OCI-LY7 (cell line): ENCODE results near the gene TIGAR. TPM values are rescaled to one million over a fixed set of nuclear protein-coding genes. Genes with fewer than 3 reads are reported as not detected.

ENCODE experiments used
- BruUV-seq: library from RNA; stranded (reverse); fragments of 400-500 nt; replicated peaks from 2 replicates; lab custom pipeline; 2021; lab: Mats Ljungman, UMichigan
- CTCF ChIA-PET: fragments of 300-600 bp; sonication (Branson Sonifier 250); formaldehyde crosslinking; loops from one replicate; lab custom pipeline; 2022; ENCODE audit warnings: antibody characterized with exemption; ENCODE audit not compliant: unreplicated experiment; lab: Charles Lee
- POLR2A ChIA-PET: fragments of 300-600 bp; sonication (Branson Sonifier 250); formaldehyde crosslinking; loops from one replicate; lab custom pipeline; 2022; ENCODE audit warnings: antibody characterized with exemption; lab: Charles Lee
- DNase-seq: peaks from one replicate; pipeline ENCODE4 v3.0.0-alpha.2; 2015; ENCODE audit warnings: low spot score
- H2AFZ ChIP-seq: fragments of 200-600 bp; sonication (generic), shearing (Covaris generic); 2 replicates; pipeline ENCODE4 v1.6.1; 2014; ENCODE audit warnings: mild to moderate bottlenecking, antibody characterized with exemption, low read length, moderate library complexity
- H3K27ac ChIP-seq: fragments of 200-600 bp; sonication (generic); 2 replicates; pipeline ENCODE4 v1.5.1; 2014; ENCODE audit warnings: mixed run types, low read depth, mild to moderate bottlenecking, moderate library complexity, low read length, inconsistent platforms; ENCODE audit not compliant: poor library complexity, severe bottlenecking
- H3K36me3 ChIP-seq: fragments of 200-600 bp; sonication (generic); 2 replicates; pipeline ENCODE4 v1.6.1; 2014; ENCODE audit warnings: mild to moderate bottlenecking, antibody characterized with exemption, low read length, moderate library complexity, mixed read lengths; ENCODE audit not compliant: insufficient read depth
- H3K4me1 ChIP-seq: fragments of 200-600 bp; sonication (generic); 2 replicates; pipeline ENCODE4 v1.5.1; 2014; ENCODE audit warnings: mild to moderate bottlenecking, low read length; ENCODE audit not compliant: insufficient read depth, poor library complexity, severe bottlenecking
- H3K4me2 ChIP-seq: fragments of 200-600 bp; sonication (generic); 2 replicates; pipeline ENCODE4 v1.6.1; 2014; ENCODE audit warnings: mild to moderate bottlenecking, low read length
- H3K4me3 ChIP-seq: fragments of 200-600 bp; sonication (generic); 2 replicates; pipeline ENCODE4 v1.5.1; 2014; ENCODE audit warnings: mild to moderate bottlenecking, low read depth, low read length; ENCODE audit not compliant: poor library complexity, severe bottlenecking
- H3K79me2 ChIP-seq: fragments of 200-600 bp; sonication (generic); 2 replicates; pipeline ENCODE4 v1.6.1; 2016; ENCODE audit warnings: low read depth, mild to moderate bottlenecking, low read length, moderate library complexity, mixed read lengths; ENCODE audit not compliant: insufficient read depth
- H3K9me2 ChIP-seq: fragments of 200-600 bp; sonication (generic); 2 replicates; pipeline ENCODE4 v1.6.1; 2016; ENCODE audit warnings: mild to moderate bottlenecking, low read length, mixed read lengths; ENCODE audit not compliant: insufficient read depth
- H3K9me3 ChIP-seq: fragments of 200-600 bp; sonication (generic); 2 replicates; pipeline ENCODE4 v1.6.1; 2014; ENCODE audit warnings: mild to moderate bottlenecking, mixed run types, low read length, mixed read lengths
- H4K20me1 ChIP-seq: fragments of 200-600 bp; sonication (generic); 2 replicates; pipeline ENCODE4 v1.6.1; 2014; ENCODE audit warnings: mild to moderate bottlenecking, antibody characterized with exemption, low read length, moderate library complexity, mixed read lengths; ENCODE audit not compliant: insufficient read depth
- CTCF ChIP-seq: fragments of 200-600 bp; sonication (generic); conservative IDR thresholded peaks from 2 replicates; pipeline ENCODE4 v1.5.1; 2014; ENCODE audit warnings: mild to moderate bottlenecking, antibody characterized with exemption, low read length, moderate library complexity, mixed read lengths
- EZH2phosphoT487 ChIP-seq: fragments of 200-600 bp; sonication (generic); IDR thresholded peaks from 2 replicates; pipeline ENCODE4 v1.6.1; 2018; ENCODE audit warnings: low read depth, borderline replicate concordance, mild to moderate bottlenecking, mixed run types, antibody characterized with exemption, low read length, moderate library complexity, mixed read lengths
- intact Hi-C: fragments of 100-400 bp; cut with micrococcal nuclease; formaldehyde crosslinking; loops from one replicate; pipeline ENCODE4 v1.10.0; 2022; ENCODE audit not compliant: unreplicated experiment
- total RNA-seq, 2 experiments: library from RNA; depleted of rRNA in 1 of 2; stranded (reverse); fragments of >200 nt in 1 of 2; shearing (Covaris generic) in 1 of 2; gene quantifications; 2 replicates each; pipeline ENCODE4 v1.2.3, GENCODE V29; 2014 to 2022

The TIGAR gene
- total RNA-seq, 2 experiments from 2014 or later = 8.0 to 24.7 TPM

DNA sequence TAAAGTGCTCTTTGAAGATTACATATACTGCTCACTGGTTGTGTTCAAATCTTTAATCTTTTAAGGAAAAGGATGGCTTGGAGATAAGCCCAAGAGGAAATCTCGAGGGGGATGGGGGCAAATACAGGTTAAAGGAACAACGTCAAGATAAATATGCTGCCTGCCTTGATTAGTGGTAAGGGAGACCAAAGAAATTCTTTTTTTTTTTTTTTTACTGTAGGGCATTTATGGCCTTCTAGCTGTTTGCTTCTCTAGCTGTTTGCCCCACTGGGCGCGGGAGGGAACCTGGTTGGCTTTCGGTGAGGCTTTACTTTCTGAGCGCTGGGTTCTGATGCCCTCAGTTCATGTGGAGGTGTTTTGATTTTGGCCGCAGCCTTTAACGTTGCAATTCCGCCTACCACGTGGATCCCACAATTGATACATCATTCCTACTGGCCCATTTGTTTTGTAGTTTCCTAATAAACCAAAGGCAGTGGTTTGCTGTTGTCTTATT, 41.8 kb upstream of the TIGAR start:
- no peaks in the 10 kb centered on the region for H3K4me1 ChIP-seq
- intact Hi-C loops = no loop called here
- no peaks in the 10 kb centered on the region for H3K79me2 ChIP-seq
- no peaks in the 10 kb centered on the region for H4K20me1 ChIP-seq
- no peak overlapping the region for H3K4me2 ChIP-seq
- H3K9me3 ChIP-seq = no peaks in the 10 kb centered on the region
- TF ChIP-seq CTCF (no peak), EZH2phosphoT487 (no peak)
- ChIA-PET POLR2A (interaction anchor here (1.1 kb wide), 1 partner anchor 249 kb away, joined by 6 read pairs; no protein-coding TSS in a partner anchor), CTCF (no interaction called here)
- no peaks in the 10 kb centered on the region for H3K9me2 ChIP-seq
- no peak overlapping the region for H3K27ac ChIP-seq
- H3K4me3 ChIP-seq = no peak overlapping the region
- no TSS peak for BruUV-seq
- no peak overlapping the region for H2AFZ ChIP-seq
- no peaks in the 10 kb centered on the region for H3K36me3 ChIP-seq
- no peak for DNase-seq

DNA sequence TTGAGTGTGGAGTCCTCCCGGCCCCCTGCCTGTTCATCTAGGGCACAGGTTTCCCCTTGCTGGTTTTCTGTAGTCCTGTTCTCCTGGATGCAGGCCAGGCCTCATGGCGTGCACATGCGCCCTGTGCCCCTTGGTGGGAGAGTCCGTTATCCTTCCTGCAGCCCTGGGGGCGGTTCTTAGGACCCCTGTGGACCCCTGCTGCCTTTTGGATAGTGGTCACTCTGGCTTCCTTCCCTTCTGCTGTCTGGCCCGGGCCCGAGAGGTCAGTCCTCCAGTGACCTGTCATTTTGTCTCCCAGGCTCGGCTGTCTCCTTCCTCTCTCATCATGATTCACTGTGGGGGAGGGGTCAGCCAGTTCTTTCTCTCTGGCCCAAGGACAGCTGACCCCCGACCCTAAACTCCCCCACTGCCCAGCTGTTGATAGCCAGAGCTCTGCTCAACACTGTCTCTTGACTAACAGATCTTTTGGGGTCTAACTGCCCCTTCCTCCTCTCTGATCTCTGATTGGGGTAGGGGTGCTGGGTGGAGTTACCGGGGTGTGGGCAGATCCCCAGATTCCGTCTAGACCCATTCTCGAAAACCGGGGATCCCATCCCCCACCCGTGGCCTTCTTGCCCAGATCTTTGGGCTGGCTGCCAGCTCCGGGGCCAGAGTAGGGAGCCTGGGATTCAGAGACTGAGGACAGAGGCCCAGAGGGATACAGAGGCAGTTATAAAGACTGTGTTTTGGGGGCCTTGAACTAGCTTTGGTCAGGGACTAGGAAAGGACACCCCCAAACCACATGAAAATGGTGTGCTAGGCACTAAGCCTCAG, 40.5 kb upstream of the TIGAR start:
- intact Hi-C loops = no loop called here
- Histone ChIP-seq H3K27ac (no peak overlapping the region), H3K4me2 (no peak overlapping the region), H2AFZ (no peak overlapping the region), H3K9me3 (no peaks in the 10 kb centered on the region), H4K20me1 (no peaks in the 10 kb centered on the region), H3K4me1 (no peaks in the 10 kb centered on the region), H3K9me2 (no peaks in the 10 kb centered on the region), H3K79me2 (no peaks in the 10 kb centered on the region), H3K4me3 (no peak overlapping the region), H3K36me3 (no peaks in the 10 kb centered on the region)
- ChIA-PET POLR2A (no interaction called here), CTCF (no interaction called here)
- TF ChIP-seq CTCF (no peak), EZH2phosphoT487 (no peak)
- no peak for DNase-seq
- BruUV-seq = no TSS peak

- H3K79me2 ChIP-seq = no peaks in the 10 kb centered on the region
- H3K9me2 ChIP-seq = no peaks in the 10 kb centered on the region
- ChIA-PET POLR2A (no interaction called here), CTCF (no interaction called here)
- no peak for DNase-seq
- no peak overlapping the region for H2AFZ ChIP-seq
- TF ChIP-seq EZH2phosphoT487 = no peak
- TF ChIP-seq CTCF = no peak
- no TSS peak for BruUV-seq
- H3K4me3 ChIP-seq = no peak overlapping the region
- no peak overlapping the region for H3K4me2 ChIP-seq
- H3K27ac ChIP-seq = no peak overlapping the region
- intact Hi-C loops = no loop called here
- H3K4me1 ChIP-seq = no peaks in the 10 kb centered on the region
- no peaks in the 10 kb centered on the region for H3K36me3 ChIP-seq
- no peaks in the 10 kb centered on the region for H4K20me1 ChIP-seq
- H3K9me3 ChIP-seq = no peaks in the 10 kb centered on the region
These were observed 39.8 kb upstream of the TIGAR start for GRCh38 chr12:4281173-4281654.
